HCT116 (cell line): ENCODE data around the gene GXYLT2. TPM values are rescaled to one million over a fixed set of nuclear protein-coding genes. Genes with fewer than 3 reads are reported as not detected.

ENCODE experiments used
- ATAC-seq: fragments of 200-7000 bp; cut with Tn5 transposase; 2 replicates; pipeline ENCODE4 v1.9.1; 2020; ENCODE audit warnings: mild to moderate bottlenecking, moderate library complexity
- BruUV-seq: library from RNA; stranded (reverse); fragments of 400-500 nt; replicated peaks from 2 replicates; lab custom pipeline; 2021; lab: Mats Ljungman, UMichigan
- CTCF ChIA-PET: fragments of 300-600 bp; sonication (Branson Sonifier 250); formaldehyde crosslinking; loops from one replicate; lab custom pipeline; 2021; ENCODE audit warnings: antibody characterized with exemption; lab: Charles Lee
- POLR2A ChIA-PET: fragments of 300-600, 350-600 bp; sonication (Branson Sonifier 250); formaldehyde crosslinking; loops from one replicate; lab custom pipeline; 2021; ENCODE audit warnings: antibody characterized with exemption; lab: Charles Lee
- RAD21 ChIA-PET, 2 experiments: fragments of 300-600 bp; sonication (Branson Sonifier 250); formaldehyde crosslinking; loops; one replicate each; lab custom pipeline; 2023; ENCODE audit warnings: low total read pairs in 2 of 2; ENCODE audit not compliant: uncharacterized antibody in 2 of 2, unreplicated experiment in 2 of 2, low non-redundant PET in 1 of 2; lab: Charles Lee
- DNase-seq: peaks from one replicate; pipeline ENCODE4 v3.0.0-alpha.2; 2010; ENCODE audit warnings: low read depth, low spot score
- H2AFZ ChIP-seq: fragments of 200-600 bp; shearing (Covaris generic), sonication (generic); 2 replicates; pipeline ENCODE4 v1.6.1; 2017; ENCODE audit warnings: low read depth, mixed run types, mixed read lengths, antibody characterized with exemption, low read length; ENCODE audit not compliant: poor library complexity, severe bottlenecking
- H3K27ac ChIP-seq: 2 replicates; pipeline ENCODE4 v1.5.1; 2012; ENCODE audit warnings: low read depth, low read length
- H3K27me3 ChIP-seq: fragments of 200-600 bp; sonication (generic); 2 replicates; pipeline ENCODE4 v1.6.1; 2016; ENCODE audit warnings: mixed run types, low read length, mixed read lengths; ENCODE audit not compliant: insufficient read depth
- H3K36me3 ChIP-seq, 2 experiments: fragments of 200-500 bp in 1 of 2; fragments of 200-600 bp in 1 of 2; sonication (Bioruptor generic) in 1 of 2; sonication (generic) in 1 of 2; 2 replicates each; pipeline versions ENCODE4 v1.5.1 to v1.6.1; 2014 to 2016; ENCODE audit warnings: low read length in 2 of 2, inconsistent platforms in 1 of 2, mixed read lengths in 1 of 2, mixed run types in 1 of 2; ENCODE audit not compliant: insufficient read depth in 2 of 2, control insufficient read depth in 1 of 2
- H3K4me1 ChIP-seq, 2 experiments: fragments of 200-600 bp in 1 of 2; sonication (generic) in 1 of 2; 2 replicates each; pipeline versions ENCODE4 v1.5.1 to v1.6.1; 2012 to 2017; ENCODE audit warnings: low read length in 2 of 2, inconsistent platforms in 1 of 2, mild to moderate bottlenecking in 1 of 2, mixed read lengths in 1 of 2, mixed run types in 1 of 2, moderate library complexity in 1 of 2; ENCODE audit not compliant: insufficient read depth in 2 of 2, control insufficient read depth in 1 of 2
- H3K4me2 ChIP-seq: fragments of 200-600 bp; sonication (generic); 2 replicates; pipeline ENCODE4 v1.6.1; 2017; ENCODE audit warnings: mixed run types, low read length, mixed read lengths
- H3K4me3 ChIP-seq, 2 experiments: fragments of 200-600 bp in 1 of 2; sonication (generic) in 1 of 2; replicated peaks in 1 of 2; 2 replicates each; pipeline ENCODE4 v1.5.1; 2011 to 2016; ENCODE audit warnings: low read length in 2 of 2, control low read depth in 1 of 2, low read depth in 1 of 2, mild to moderate bottlenecking in 1 of 2, mixed read lengths in 1 of 2, mixed run types in 1 of 2
- H3K79me2 ChIP-seq: fragments of 200-600 bp; sonication (generic); 2 replicates; pipeline ENCODE4 v1.6.1; 2017; ENCODE audit warnings: mild to moderate bottlenecking, mixed run types, low read length, moderate library complexity, mixed read lengths; ENCODE audit not compliant: insufficient read depth
- H3K9ac ChIP-seq: fragments of 200-600 bp; sonication (generic); 2 replicates; pipeline ENCODE4 v1.6.1; 2016; ENCODE audit warnings: low read length, mixed read lengths
- H3K9me2 ChIP-seq: fragments of 200-600 bp; sonication (generic), shearing (Covaris generic); 2 replicates; pipeline ENCODE4 v1.6.1; 2017; ENCODE audit warnings: mixed run types, mild to moderate bottlenecking, moderate library complexity; ENCODE audit not compliant: insufficient read depth
- H3K9me3 ChIP-seq, 2 experiments: fragments of 200-500 bp in 1 of 2; fragments of 200-600 bp in 1 of 2; sonication (Bioruptor generic) in 1 of 2; sonication (generic) in 1 of 2; 2 replicates each; pipeline ENCODE4 v1.6.1; 2014 to 2017; ENCODE audit warnings: low read length in 2 of 2, mixed read lengths in 2 of 2, inconsistent platforms in 1 of 2, low read depth in 1 of 2, mild to moderate bottlenecking in 1 of 2, mixed run types in 1 of 2, moderate library complexity in 1 of 2; ENCODE audit not compliant: control insufficient read depth in 1 of 2, insufficient read depth in 1 of 2
- H4K20me1 ChIP-seq: fragments of 200-600 bp; sonication (generic), shearing (Covaris generic); 2 replicates; pipeline ENCODE4 v1.6.1; 2017; ENCODE audit warnings: mixed run types, mild to moderate bottlenecking, moderate library complexity; ENCODE audit not compliant: insufficient read depth
- CBX3 ChIP-seq: IDR thresholded peaks from 2 replicates; pipeline ENCODE4 v1.6.1; 2012; ENCODE audit warnings: low read depth
- EGR1 ChIP-seq: IDR thresholded peaks from 2 replicates; pipeline ENCODE4 v1.6.1; 2012; ENCODE audit warnings: low read depth
- ELF1 ChIP-seq: IDR thresholded peaks from 2 replicates; pipeline ENCODE4 v1.6.1; 2012; ENCODE audit warnings: low read depth, borderline replicate concordance
- FOSL1 ChIP-seq: IDR thresholded peaks from 2 replicates; pipeline ENCODE4 v1.6.1; 2012; ENCODE audit warnings: low read depth
- POLR2A ChIP-seq: IDR thresholded peaks from 2 replicates; pipeline ENCODE4 v1.7.0; 2011; ENCODE audit warnings: borderline replicate concordance; ENCODE audit not compliant: insufficient read depth, insufficient read length; ENCODE audit errors: extremely low read depth
- POLR2AphosphoS5 ChIP-seq: IDR thresholded peaks from 2 replicates; pipeline ENCODE4 v1.6.1; 2011; ENCODE audit warnings: mild to moderate bottlenecking, low read depth, low read length, moderate library complexity
- SIN3A ChIP-seq: IDR thresholded peaks from 2 replicates; pipeline ENCODE4 v1.6.1; 2012; ENCODE audit warnings: low read depth
- SRF ChIP-seq: IDR thresholded peaks from 2 replicates; pipeline ENCODE4 v1.6.1; 2012; ENCODE audit warnings: low read depth
- YY1 ChIP-seq: IDR thresholded peaks from 2 replicates; pipeline ENCODE4 v1.6.1; 2011; ENCODE audit warnings: low read length, low read depth, moderate library complexity, mild to moderate bottlenecking; ENCODE audit not compliant: insufficient replicate concordance; ENCODE audit errors: extremely low read depth
- ZBTB33 ChIP-seq: IDR thresholded peaks from 2 replicates; pipeline ENCODE4 v1.6.1; 2011; ENCODE audit warnings: mild to moderate bottlenecking, low read length, moderate library complexity; ENCODE audit not compliant: insufficient replicate concordance; ENCODE audit errors: extremely low read depth
- ZFX ChIP-seq: fragments of 450-650 bp; IDR thresholded peaks from 2 replicates; pipeline ENCODE4 v1.6.1; 2017
- intact Hi-C: fragments of 100-400 bp; cut with micrococcal nuclease; formaldehyde crosslinking; loops from 2 replicates; pipeline ENCODE4 v1.10.0; 2022
- total RNA-seq: library from RNA; stranded (reverse); gene quantifications from one replicate; pipeline ENCODE4 v1.2.1, GENCODE V29; 2021; ENCODE audit not compliant: unreplicated experiment
- TF ChIP-seq, protein P1 (sequence below), 3 experiments: fragments of 200-600 bp in 1 of 3; sonication (generic) in 1 of 3; IDR thresholded peaks in 2 of 3; conservative IDR thresholded peaks in 1 of 3; 2 replicates each; pipeline ENCODE4 v1.5.1; 2012 to 2017; ENCODE audit warnings: low read depth in 2 of 3, low read length in 2 of 3, antibody characterized with exemption in 1 of 3, borderline replicate concordance in 1 of 3, control low read depth in 1 of 3, mild to moderate bottlenecking in 1 of 3, mixed read lengths in 1 of 3, mixed run types in 1 of 3, moderate library complexity in 1 of 3; ENCODE audit not compliant: insufficient read depth in 1 of 3

The GXYLT2 gene
- total RNA-seq, 1 experiment from 2014 or later = 5.6 TPM

DNA sequence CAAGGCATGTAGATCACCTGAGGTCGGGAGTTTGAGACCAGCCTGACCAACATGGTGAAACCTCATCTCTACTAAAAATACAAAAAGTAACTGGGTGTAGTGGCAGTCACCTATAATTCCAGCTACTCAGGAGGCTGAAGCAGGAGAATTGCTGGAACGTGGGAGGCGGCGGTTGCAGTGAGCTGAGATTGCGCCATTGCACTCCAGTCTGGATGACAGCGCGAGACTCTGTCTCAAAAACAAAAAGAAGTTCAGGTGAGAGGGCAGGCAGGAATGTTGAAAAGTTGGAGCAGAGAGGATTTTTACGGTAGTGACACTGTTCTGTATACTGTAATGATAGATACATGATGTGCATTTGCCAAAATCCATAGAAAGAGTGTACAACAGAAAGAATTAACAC lies 31.7 kb downstream of the GXYLT2 start:
- Histone ChIP-seq H3K36me3 (no peaks in the 10 kb centered on the region), H3K4me1 (peaks cover 0 to 3% of the 10 kb centered on the region in 2 experiments; a peak in 1 of 4 replicates), H3K27me3 (no peaks in the 10 kb centered on the region), H3K9me2 (no peaks in the 10 kb centered on the region), H3K9me3 (no peaks in the 10 kb centered on the region), H3K4me3 (no peak overlapping the region), H3K4me2 (no peak overlapping the region), H3K79me2 (no peaks in the 10 kb centered on the region), H2AFZ (no peak overlapping the region), H4K20me1 (no peaks in the 10 kb centered on the region), H3K27ac (no peak overlapping the region), H3K9ac (no peak overlapping the region)
- BruUV-seq = no TSS peak
- DNase-seq (no peak), ATAC-seq (no peak)
- POLR2A ChIA-PET = no interaction called here
- CTCF ChIA-PET = no interaction called here
- RAD21 ChIA-PET = no interaction called here
- intact Hi-C loops = no loop called here
- TF ChIP-seq EGR1 (no peak), SIN3A (no peak), POLR2A (no peak), ELF1 (no peak), FOSL1 (no peak), POLR2AphosphoS5 (no peak), YY1 (no peak), ZFX (no peak)
- TF ChIP-seq, protein P1, sequence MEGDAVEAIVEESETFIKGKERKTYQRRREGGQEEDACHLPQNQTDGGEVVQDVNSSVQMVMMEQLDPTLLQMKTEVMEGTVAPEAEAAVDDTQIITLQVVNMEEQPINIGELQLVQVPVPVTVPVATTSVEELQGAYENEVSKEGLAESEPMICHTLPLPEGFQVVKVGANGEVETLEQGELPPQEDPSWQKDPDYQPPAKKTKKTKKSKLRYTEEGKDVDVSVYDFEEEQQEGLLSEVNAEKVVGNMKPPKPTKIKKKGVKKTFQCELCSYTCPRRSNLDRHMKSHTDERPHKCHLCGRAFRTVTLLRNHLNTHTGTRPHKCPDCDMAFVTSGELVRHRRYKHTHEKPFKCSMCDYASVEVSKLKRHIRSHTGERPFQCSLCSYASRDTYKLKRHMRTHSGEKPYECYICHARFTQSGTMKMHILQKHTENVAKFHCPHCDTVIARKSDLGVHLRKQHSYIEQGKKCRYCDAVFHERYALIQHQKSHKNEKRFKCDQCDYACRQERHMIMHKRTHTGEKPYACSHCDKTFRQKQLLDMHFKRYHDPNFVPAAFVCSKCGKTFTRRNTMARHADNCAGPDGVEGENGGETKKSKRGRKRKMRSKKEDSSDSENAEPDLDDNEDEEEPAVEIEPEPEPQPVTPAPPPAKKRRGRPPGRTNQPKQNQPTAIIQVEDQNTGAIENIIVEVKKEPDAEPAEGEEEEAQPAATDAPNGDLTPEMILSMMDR (IDR thresholded peaks at IDR 0.05 in 2 of 3, conservative IDR thresholded peaks at IDR 0.05 in 1 of 3; ENCODE audit: borderline replicate concordance in 1 of 3, insufficient read depth in 1 of 3, low read depth in 2 of 3, low read length in 2 of 3) = no peak

DNA sequence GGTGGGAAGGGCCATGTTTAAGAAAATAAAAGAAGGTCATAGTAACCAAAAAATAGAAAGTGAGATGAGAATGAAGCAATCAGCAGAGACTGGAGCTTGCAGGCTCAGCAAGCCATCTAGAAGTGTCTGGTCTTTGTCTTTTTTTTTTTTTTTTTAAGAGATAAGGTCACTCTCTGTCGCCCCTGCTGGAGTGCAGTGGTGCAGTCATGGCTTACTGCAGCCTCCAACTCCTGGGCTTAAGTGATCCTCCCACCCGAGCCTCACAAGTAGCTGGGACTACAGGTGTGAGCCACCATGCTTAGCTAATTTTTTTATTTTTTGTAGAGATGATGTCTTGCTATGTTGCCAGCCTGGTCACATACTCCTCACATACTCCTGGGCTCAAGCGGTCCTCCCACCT lies 36.2 kb downstream of the GXYLT2 start:
- H2AFZ ChIP-seq = no peak overlapping the region
- no peaks in the 10 kb centered on the region for H3K4me1 ChIP-seq
- H4K20me1 ChIP-seq = no peaks in the 10 kb centered on the region
- POLR2A ChIA-PET = no interaction called here
- DNase-seq = no peak
- RAD21 ChIA-PET = no interaction called here
- no peak overlapping the region for H3K4me2 ChIP-seq
- CTCF ChIA-PET = interaction anchor here (1.0 to 1.1 kb wide), 3 partner anchors 14 to 133 kb away, joined by 3 read pairs; no protein-coding TSS in a partner anchor
- intact Hi-C loops = no loop called here
- no TSS peak for BruUV-seq
- no peak overlapping the region for H3K9ac ChIP-seq
- no peaks in the 10 kb centered on the region for H3K9me3 ChIP-seq
- H3K79me2 ChIP-seq = no peaks in the 10 kb centered on the region
- no peaks in the 10 kb centered on the region for H3K9me2 ChIP-seq
- H3K27ac ChIP-seq = no peak overlapping the region
- peak; percentile 73 for ATAC-seq
- H3K4me3 ChIP-seq = no peak overlapping the region
- H3K27me3 ChIP-seq = no peaks in the 10 kb centered on the region
- H3K36me3 ChIP-seq = no peaks in the 10 kb centered on the region
- TF ChIP-seq SRF (no peak), EGR1 (no peak), FOSL1 (no peak), ZFX (no peak), ZBTB33 (no peak), CBX3 (no peak)
- TF ChIP-seq, protein P1 (IDR thresholded peaks at IDR 0.05 in 2 of 3, conservative IDR thresholded peaks at IDR 0.05 in 1 of 3; ENCODE audit: borderline replicate concordance in 1 of 3, insufficient read depth in 1 of 3, low read depth in 2 of 3, low read length in 2 of 3) = peak in 2 of 3 experiments; percentile 41 to 43; a peak in 4 of 6 replicates
